Loucy (cell line): ENCODE results near the gene RERE.

Experiments used
- H2AFZ ChIP-seq: fragments of 200-600 bp; sonication (generic); 2 replicates; pipeline ENCODE4 v1.6.0; 2016; ENCODE audit warnings: antibody characterized with exemption, mild to moderate bottlenecking, low read length, moderate library complexity
- H3F3A ChIP-seq: fragments of 200-600 bp; 2 replicates; pipeline ENCODE4 v1.6.0; 2016; ENCODE audit warnings: antibody characterized with exemption, low read depth, mild to moderate bottlenecking
- H3K27me3 ChIP-seq: fragments of 200-600 bp; sonication (generic); 2 replicates; pipeline ENCODE4 v1.6.1; 2014; ENCODE audit warnings: low read length, mild to moderate bottlenecking; ENCODE audit not compliant: insufficient read depth, poor library complexity, severe bottlenecking
- H3K36me3 ChIP-seq: fragments of 200-600 bp; sonication (generic); 2 replicates; pipeline ENCODE4 v1.6.1; 2016; ENCODE audit warnings: low read length; ENCODE audit not compliant: insufficient read depth
- H3K4me1 ChIP-seq: fragments of 200-600 bp; sonication (generic); 2 replicates; pipeline ENCODE4 v1.5.1; 2014; ENCODE audit warnings: low read length, mild to moderate bottlenecking; ENCODE audit not compliant: insufficient read depth, poor library complexity, severe bottlenecking
- H3K4me2 ChIP-seq: fragments of 200-600 bp; sonication (generic); 2 replicates; pipeline ENCODE4 v1.6.0; 2014; ENCODE audit warnings: antibody characterized with exemption, low read length, low read depth, mild to moderate bottlenecking; ENCODE audit not compliant: poor library complexity, severe bottlenecking
- H3K4me3 ChIP-seq: fragments of 200-600 bp; sonication (generic); 2 replicates; pipeline ENCODE4 v1.5.1; 2014; ENCODE audit warnings: low read length, mild to moderate bottlenecking, mixed read lengths; ENCODE audit not compliant: poor library complexity, severe bottlenecking
- H3K79me2 ChIP-seq: fragments of 200-600 bp; sonication (generic); 2 replicates; pipeline ENCODE4 v1.6.1; 2014; ENCODE audit warnings: low read length; ENCODE audit not compliant: insufficient read depth
- H3K9ac ChIP-seq: fragments of 200-600 bp; sonication (generic); 2 replicates; pipeline ENCODE4 v1.6.0; 2014; ENCODE audit warnings: mild to moderate bottlenecking, low read depth, low read length, moderate library complexity; ENCODE audit not compliant: poor library complexity, severe bottlenecking
- H3K9me2 ChIP-seq: fragments of 200-600 bp; sonication (generic); replicated peaks from 2 replicates; pipeline ENCODE4 v1.6.1; 2016; ENCODE audit warnings: low read depth, low read length, mixed read lengths
- H3K9me3 ChIP-seq: fragments of 200-600 bp; sonication (generic); 2 replicates; pipeline ENCODE4 v1.6.1; 2014; ENCODE audit warnings: mild to moderate bottlenecking, antibody characterized with exemption, low read length, low read depth; ENCODE audit not compliant: insufficient read depth
- H4K20me1 ChIP-seq: fragments of 200-600 bp; sonication (generic); 2 replicates; pipeline ENCODE4 v1.6.0; 2014; ENCODE audit warnings: antibody characterized with exemption, low read length, mild to moderate bottlenecking; ENCODE audit not compliant: insufficient read depth, poor library complexity, severe bottlenecking
- CTCF ChIP-seq: fragments of 200-600 bp; sonication (generic); conservative IDR thresholded peaks from 2 replicates; pipeline ENCODE4 v1.5.1; 2014; ENCODE audit warnings: mild to moderate bottlenecking, antibody characterized with exemption, low read length
- EZH2phosphoT487 ChIP-seq: fragments of 200-600 bp; IDR thresholded peaks from 2 replicates; pipeline ENCODE4 v1.6.1; 2018; ENCODE audit warnings: antibody characterized with exemption, mild to moderate bottlenecking, moderate library complexity, borderline replicate concordance

The RERE gene

GRCh38 chr1:8676813-8677212, 140.6 kb downstream of the RERE start:
- Histone ChIP-seq H3K4me2 (no peak overlapping the region), H3K9ac (no peak overlapping the region), H3K79me2 (peaks cover 55% of the 10 kb centered on the region), H3K36me3 (no peaks in the 10 kb centered on the region), H3K9me3 (no peaks in the 10 kb centered on the region), H3F3A (no peaks in the 10 kb centered on the region), H3K9me2 (no peaks in the 10 kb centered on the region), H3K4me3 (no peak overlapping the region), H3K27me3 (no peaks in the 10 kb centered on the region), H3K4me1 (no peaks in the 10 kb centered on the region), H2AFZ (no peak overlapping the region), H4K20me1 (no peaks in the 10 kb centered on the region)
- TF ChIP-seq CTCF, result no peak
- TF ChIP-seq EZH2phosphoT487, result no peak

- Histone ChIP-seq H3K9me3 (no peaks in the 10 kb centered on the region), H3K9me2 (no peaks in the 10 kb centered on the region), H3K79me2 (peaks cover 50% of the 10 kb centered on the region), H4K20me1 (peaks cover 3% of the 10 kb centered on the region), H3F3A (no peaks in the 10 kb centered on the region), H3K4me1 (peaks cover 1% of the 10 kb centered on the region), H3K4me2 (no peak overlapping the region), H3K36me3 (no peaks in the 10 kb centered on the region), H3K4me3 (no peak overlapping the region), H3K9ac (no peak overlapping the region), H2AFZ (no peak overlapping the region), H3K27me3 (no peaks in the 10 kb centered on the region)
- TF ChIP-seq EZH2phosphoT487, result no peak
- TF ChIP-seq CTCF, result no peak
These were observed 141.4 kb downstream of the RERE start for GRCh38 chr1:8676072-8676471.

- Histone ChIP-seq H3K36me3 (no peaks in the 10 kb centered on the region), H3K9ac (no peak overlapping the region), H3K4me1 (peaks cover 9% of the 10 kb centered on the region), H3K27me3 (no peaks in the 10 kb centered on the region), H3K4me3 (no peak overlapping the region), H3K79me2 (peaks cover 57% of the 10 kb centered on the region), H3K9me2 (no peaks in the 10 kb centered on the region), H3K9me3 (no peaks in the 10 kb centered on the region), H3K4me2 (no peak overlapping the region), H2AFZ (no peak overlapping the region), H3F3A (no peaks in the 10 kb centered on the region), H4K20me1 (peaks cover 7% of the 10 kb centered on the region)
- no peak for TF ChIP-seq CTCF
- TF ChIP-seq EZH2phosphoT487, result no peak
These were observed 142.5 kb downstream of the RERE start for GRCh38 chr1:8674912-8675311.
